Jurkat, Clone E6-1 (cell line): ENCODE results near the gene AGBL4.

Source experiments
- DNase-seq: peaks from one replicate; pipeline ENCODE4 v3.0.0-alpha.2; 2011; ENCODE audit warnings: low read depth, low spot score
- H3K4me3 ChIP-seq: 2 replicates; pipeline ENCODE4 v1.5.1; 2011; ENCODE audit warnings: mild to moderate bottlenecking, low read length, control low read depth, moderate library complexity

AGBL4 gene

DNA sequence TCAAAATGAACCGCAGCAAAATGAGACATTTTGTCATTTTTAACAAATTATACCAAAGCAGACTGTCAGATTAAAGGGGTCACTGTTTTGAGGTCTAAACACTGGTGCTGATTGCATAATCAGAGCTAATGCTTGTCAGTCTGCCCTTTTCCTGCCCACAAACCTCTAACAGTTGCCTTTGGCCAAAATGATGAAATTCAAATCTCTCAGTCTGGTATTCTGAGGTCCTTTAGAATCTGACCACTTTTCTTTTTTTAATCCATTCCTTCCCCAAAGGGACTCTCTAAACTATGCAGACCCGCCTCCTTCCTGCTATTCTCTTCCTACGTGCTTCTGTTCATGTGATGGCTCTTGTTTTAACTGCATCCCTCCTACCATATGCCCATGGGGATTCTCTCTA, 1406.5 kb downstream of the AGBL4 start:
- no peak for DNase-seq
- H3K4me3 ChIP-seq, result no peak overlapping the region

DNA sequence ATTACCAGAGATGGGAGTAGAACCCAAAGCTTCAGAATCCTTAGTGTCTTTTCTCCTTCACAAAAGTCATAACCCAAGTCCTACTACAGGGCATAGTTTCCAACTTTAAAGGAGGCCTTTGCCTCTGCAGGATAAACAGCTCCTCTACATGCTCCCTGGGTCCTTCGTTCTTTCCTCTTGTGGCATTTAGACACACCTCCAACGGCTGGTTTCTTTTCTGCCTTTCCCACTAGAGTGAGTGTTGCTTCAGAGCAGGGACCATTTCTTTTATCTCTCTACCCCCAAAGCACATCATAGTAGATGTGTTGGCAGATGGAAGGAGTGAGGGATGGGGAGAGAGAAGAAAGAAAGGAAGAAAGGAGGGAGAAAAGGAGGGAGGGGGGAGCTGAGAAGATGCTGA, 1407.0 kb downstream of the AGBL4 start:
- H3K4me3 ChIP-seq, result no peak overlapping the region
- DNase-seq, result peak; percentile 22

DNA sequence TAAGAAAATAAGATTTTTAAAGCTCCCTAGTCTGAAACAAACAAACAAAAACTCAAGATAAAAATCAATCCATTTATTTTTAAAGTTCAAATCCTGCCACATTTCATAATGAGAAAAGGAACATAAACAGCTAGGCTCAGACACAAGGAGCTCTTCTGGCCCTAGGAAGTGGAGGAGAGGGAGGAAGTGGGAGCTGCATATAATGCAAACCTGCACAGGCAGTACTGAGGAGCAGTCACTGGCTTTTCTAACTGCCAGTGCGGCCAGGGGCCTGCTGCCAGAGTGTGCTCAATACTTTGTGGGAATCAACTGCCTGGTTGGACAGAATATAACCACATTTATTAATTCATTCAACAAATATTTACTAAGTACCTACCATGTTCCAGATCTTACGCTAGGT, 1411.9 kb downstream of the AGBL4 start:
- H3K4me3 ChIP-seq, result no peak overlapping the region
- DNase-seq, result no peak

DNA sequence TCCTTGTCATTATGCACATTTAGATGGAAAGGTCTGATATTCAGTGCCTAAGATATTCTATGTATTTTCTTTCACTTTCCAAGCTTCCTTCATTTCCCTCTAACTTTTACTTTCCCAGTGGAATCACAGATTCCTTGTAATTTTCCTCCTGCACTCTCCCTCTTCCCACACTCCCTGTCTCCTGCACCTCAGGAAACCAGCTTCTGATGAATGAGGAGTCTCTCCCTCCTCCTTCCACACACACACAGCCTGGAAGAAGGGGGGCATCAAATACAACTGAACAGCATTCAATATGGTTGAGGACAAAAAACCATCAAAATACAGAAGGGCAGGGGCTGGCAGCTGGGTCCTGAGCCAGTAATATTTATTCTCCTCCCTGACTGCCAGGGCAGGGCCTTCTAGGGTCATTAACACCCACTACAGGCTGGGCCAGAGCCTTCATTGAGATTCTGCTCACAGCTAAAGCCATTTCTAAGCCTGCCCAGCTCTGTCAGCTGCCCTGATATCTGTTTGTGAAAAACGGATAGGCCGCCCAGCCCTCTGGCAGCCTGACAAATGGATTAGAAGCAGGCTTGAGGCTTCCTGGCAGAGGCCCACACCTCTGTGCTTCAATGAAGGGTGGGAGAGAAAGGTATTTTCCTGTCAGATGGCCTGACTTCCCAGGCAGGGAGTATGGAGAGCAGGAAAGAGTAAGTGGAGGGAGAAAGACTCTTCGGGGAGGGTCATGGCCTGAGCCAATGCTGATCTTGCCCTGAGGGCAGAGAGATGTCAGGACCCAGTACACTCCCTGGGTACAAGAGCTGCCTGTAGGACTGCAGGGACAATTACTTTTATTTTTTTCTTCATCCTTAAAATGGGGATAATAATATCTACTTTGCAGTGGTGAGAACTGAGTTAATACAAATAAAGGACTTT, 1412.9 kb downstream of the AGBL4 start:
- no peak for DNase-seq

DNA sequence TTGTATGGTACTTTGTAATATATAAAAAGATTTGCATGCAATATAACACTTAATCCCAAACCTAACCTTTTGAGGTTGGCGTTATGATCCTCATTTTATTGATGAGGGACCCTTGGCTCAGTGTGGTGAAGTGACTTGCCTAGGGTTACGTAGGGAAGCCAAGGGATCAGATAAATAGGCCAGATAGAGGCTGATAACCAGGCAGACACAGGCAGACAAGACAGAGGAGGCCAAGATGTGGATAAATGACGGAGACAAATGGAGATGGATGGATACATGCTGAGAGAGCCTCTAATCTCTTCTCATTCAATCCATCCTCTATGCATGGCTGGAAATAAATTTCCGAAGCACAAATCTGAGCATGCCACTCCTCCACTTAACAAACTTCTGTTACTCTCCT, 1414.9 kb downstream of the AGBL4 start:
- no peak for DNase-seq
- no peak overlapping the region for H3K4me3 ChIP-seq

More for the DNA sequence above, 1412.9 kb downstream of the AGBL4 start:
- no peak overlapping the region for H3K4me3 ChIP-seq

DNA sequence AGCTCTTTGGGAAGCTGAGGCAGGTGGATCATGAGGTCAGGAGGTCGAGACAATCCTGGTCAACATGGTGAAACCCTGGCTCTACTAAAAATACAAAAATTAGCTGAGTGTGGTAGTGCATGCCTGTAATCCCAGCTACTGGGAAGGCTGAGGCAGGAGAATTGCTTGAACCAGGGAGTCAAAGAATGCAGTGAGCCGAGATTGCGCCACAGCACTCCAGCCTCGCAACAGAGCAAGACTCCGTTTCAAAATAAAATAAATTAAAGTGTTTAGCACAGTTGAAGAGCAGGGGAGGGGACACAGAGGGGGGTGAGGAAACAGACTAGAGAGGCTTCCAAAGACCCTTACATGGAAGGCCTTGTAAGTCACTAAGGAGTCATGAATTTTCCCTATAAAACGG, 1420.5 kb downstream of the AGBL4 start:
- DNase-seq, result no peak
- no peak overlapping the region for H3K4me3 ChIP-seq

DNA sequence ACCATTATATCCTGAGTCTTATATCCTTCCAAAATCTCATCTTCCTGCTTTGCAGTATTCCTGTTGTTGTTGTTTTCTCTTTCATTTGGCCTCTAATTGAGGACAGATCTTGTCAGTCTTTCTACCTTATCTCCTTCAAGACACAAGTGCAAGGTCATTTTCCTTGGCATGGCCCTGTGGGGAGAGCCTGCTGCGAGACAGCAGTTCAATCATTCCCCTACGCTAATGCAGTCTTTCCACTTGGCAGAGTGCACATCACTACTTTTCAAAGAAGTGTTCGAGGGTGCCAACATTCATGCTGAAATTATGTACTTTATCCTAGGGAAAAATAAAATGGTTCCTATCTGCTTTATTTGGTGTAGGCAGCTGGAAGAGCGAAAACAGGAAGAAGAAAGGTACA, 1421.4 kb downstream of the AGBL4 start:
- H3K4me3 ChIP-seq, result no peak overlapping the region
- no peak for DNase-seq

DNA sequence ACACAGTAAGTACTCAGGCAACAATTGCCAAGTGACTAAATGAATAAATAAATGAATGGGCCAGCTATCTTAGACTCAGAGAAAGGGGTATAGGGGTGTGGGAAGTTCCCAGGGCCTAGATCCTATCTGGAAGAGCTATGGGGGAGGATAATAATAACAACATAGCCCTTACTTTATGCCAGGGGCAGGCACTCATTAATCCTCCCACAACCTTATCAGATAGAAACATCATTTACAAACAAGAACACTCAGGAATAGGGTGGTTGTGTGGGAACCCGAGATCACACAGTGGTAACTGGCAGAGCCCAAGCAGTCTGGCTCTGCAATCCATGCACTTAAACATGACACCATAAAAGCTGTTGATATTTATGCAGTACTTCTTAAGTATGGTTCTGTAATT, 1423.6 kb downstream of the AGBL4 start:
- DNase-seq, result no peak
- no peak overlapping the region for H3K4me3 ChIP-seq

DNA sequence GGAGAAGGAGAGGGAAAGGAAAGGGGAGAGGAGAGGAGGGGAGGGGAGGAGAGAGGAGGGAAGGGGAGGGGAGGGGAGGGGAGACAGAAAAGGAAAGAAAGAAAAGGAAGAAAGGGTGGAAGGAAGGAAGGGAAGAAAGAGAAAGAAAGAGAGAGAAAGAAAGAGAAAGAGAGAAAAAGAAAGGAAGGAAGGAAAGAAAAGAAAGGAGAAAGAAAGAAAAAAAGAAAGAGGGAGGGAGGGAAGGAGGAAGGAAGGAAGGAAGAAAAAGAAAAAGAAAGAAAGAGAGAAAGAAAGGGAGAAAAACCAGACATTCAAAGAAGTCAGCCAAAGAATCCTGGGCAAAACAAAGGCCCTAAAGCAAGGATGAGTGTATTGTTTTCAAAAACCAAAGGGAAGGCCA, 1426.1 kb downstream of the AGBL4 start:
- DNase-seq, result no peak
- H3K4me3 ChIP-seq, result no peak overlapping the region

DNA sequence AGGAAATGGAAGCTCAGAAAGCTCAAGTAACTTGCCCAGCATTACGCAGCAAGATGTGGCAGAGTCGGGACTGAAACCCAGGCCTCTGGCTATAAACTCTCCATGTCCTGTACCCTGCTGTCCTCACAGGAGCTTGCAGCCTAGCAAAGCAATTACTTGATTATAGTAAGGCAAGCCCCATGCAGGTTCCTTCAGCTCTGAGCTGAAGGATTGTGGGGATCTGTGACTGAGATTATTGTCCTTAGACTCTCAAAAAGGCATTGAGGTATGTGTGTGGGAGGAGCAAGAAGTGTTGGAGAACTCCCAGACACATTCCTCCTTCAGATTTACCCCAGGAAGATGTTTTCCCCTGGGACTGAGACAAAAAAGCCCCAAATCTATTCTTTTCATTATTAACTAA, 1427.7 kb downstream of the AGBL4 start:
- no peak overlapping the region for H3K4me3 ChIP-seq
- DNase-seq, result no peak

DNA sequence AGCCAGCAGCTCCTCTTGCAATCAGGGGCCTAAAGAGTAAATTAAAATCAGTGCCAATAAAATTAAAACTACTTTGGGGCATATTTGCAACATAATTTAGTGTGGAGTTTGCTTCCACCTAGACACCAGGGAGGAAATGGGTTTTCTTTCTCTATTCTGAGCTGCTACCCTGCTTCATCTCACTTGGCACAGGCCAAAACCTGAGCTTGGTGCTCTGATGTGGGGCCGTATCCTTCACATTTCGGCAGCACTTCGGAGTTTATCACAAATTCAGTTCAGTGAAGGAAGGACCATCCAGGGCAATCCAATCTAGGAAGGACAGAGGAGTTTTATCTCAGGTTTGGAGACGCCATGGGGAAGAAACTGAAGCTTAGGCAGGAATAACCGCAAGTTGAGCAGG, 1428.1 kb downstream of the AGBL4 start:
- DNase-seq, result no peak
- no peak overlapping the region for H3K4me3 ChIP-seq

DNA sequence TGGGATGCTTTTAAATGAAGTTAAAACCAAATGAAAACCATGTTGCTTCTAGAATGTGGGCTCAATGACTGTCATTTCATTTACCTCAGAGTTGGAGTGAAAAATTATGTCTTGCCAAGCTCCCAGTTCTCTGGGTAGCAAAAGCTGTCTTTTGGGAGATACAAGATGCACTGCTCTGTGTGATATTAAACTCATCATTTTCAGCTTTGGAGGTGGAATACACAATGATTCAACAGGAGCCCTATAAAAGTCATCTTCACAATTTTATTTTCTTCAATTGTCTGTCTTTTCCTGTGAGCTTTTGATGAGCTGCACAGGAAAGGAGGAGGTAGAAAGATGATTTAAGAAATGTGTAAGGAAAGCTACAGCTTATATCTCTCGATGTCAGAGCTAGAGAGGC, 1431.4 kb downstream of the AGBL4 start:
- no peak for DNase-seq
- H3K4me3 ChIP-seq, result no peak overlapping the region

DNA sequence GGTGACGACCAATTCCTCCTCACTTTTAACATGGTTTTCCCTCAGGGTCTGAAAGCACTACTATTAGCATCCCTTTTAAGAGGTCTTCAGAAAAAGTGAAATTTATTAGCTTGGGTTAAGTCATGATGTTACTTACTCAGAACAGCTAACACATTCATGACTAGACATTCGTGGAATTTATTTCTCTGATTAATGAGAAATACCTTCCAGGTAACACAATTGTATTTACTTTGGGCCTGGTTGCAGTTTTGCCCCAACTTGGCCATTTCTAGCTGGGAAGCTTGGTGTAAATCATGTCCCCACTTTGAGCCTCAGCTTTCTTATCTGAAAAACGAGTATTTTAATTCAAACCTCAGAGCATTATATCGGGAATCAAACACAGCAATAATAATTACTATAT, 1432.6 kb downstream of the AGBL4 start:
- no peak overlapping the region for H3K4me3 ChIP-seq
- no peak for DNase-seq

DNA sequence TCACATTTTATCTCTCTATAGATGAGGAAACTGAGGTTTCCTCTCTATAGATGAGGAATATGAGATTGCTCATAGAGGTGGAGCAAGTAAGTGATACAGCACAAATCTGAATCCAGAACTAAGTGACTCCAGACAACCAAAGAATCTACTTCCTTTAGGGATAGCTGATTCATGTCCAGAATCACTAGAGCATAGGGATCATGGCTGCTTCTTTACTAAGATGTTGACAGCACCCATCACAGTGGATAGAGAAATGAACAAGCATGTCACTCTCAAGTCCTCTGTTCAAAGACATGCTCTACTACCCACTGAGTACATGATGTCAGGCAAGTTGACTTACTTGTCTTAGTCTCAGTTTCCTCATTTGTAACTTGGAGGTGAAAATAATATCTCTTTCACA, 1435.7 kb downstream of the AGBL4 start:
- H3K4me3 ChIP-seq, result no peak overlapping the region
- no peak for DNase-seq

DNA sequence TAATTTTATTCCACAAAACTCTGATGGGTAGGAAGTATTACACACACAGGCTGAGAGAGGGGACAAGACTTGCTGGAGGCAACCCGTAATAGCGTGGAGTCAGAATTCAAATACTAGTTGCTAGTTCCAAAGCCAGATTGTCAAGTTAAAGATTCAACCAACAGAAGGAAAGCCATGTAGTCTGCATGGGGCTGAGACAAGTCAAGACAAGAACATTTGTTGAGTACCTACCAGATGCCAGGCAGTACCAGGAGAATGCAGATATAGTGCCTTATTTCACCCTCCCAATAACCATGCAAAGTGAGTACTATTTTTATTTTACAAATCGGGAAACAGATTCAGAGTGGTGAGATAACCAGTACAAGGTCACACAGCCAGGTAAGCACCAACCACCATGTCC, 1441.3 kb downstream of the AGBL4 start:
- H3K4me3 ChIP-seq, result no peak overlapping the region
- DNase-seq, result no peak

DNA sequence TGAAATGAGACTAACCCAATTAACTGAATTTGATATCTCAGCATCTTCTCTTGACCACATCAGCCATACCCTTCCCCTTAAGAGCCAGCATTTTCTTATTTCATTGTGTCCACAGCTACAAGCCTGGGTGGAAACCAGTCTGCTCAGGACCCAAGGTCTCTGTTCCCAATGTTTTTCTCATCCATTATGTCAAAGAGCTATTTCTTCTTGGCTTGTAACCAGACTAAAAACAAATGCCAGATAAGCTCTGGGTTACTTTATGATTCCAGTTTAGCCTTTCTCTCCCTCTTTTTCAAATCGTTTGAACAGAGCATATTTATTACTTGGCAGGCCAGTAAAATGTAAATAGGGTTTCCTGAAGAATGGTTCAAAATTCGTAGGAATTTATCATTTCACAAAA, 1442.5 kb downstream of the AGBL4 start:
- H3K4me3 ChIP-seq, result no peak overlapping the region
- DNase-seq, result no peak

DNA sequence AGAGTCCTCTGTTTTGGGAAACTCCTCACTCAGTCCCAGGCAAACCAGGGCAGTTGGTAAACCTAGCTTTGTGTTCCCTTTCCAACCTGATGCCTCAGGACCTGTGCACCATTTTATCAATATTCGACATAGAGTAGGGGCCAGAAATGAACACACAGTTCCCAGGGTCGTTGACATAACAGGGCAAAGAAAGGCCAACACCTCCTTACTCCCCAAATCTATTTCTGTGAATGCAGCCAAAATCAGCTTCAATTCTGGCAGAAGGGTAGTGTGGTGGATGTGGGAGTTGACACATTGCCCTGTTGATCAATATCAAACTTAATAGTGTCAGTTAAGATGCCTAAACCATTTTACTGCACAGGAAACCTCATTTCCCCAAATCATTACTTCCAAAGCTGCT, 1447.2 kb downstream of the AGBL4 start:
- no peak for DNase-seq
- no peak overlapping the region for H3K4me3 ChIP-seq

DNA sequence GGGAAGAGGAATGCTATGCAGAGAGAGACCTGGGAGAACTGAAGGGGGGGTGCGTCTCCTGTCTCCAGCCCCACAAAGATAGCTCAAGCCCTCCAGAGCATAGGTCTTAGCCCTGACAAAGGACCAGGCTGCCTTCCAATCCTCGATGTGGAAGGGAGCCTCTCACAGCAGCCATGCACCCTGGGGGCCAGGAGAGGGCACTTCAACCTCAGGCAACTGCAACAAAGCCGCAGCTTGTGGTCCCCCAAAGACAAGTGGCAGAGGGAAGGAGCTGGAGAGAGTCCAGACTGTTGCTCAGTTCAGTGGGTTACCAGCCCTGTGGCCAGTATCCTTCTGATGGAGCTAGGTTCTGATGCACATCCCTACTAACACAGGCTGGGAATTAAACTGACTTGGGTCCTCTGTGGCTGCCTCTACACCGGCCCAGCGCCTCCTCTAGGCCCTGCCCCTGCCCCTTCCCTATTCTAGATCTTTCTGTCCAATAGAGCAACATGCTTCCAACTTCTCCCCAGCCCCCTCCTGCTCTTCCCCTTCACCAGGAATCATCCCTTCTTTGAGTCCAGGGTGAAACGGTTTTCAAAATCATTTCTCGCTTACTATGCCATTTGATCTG, 1451.0 kb downstream of the AGBL4 start:
- DNase-seq, result peak; percentile 39
- H3K4me3 ChIP-seq, result no peak overlapping the region

DNA sequence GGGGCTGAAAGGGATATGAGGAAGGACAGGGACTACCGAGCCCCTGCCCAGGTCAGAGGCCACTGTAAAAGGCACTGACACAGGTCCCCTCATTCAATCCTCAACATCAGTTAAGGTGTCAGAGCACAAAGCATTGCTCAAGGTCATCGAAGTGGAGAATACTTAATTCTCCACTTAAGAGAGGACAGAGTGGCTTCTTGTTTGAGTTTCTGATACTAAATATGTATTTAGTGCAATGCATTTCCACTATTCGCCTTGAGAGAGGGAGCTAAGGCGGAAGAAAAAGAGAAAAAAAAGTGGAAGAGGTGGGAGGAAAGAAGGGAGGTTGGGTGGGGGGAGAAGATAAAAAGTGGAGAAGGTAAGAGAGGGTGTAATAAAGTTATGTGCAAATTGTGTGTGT, 1451.6 kb downstream of the AGBL4 start:
- H3K4me3 ChIP-seq, result no peak overlapping the region
- DNase-seq, result no peak

DNA sequence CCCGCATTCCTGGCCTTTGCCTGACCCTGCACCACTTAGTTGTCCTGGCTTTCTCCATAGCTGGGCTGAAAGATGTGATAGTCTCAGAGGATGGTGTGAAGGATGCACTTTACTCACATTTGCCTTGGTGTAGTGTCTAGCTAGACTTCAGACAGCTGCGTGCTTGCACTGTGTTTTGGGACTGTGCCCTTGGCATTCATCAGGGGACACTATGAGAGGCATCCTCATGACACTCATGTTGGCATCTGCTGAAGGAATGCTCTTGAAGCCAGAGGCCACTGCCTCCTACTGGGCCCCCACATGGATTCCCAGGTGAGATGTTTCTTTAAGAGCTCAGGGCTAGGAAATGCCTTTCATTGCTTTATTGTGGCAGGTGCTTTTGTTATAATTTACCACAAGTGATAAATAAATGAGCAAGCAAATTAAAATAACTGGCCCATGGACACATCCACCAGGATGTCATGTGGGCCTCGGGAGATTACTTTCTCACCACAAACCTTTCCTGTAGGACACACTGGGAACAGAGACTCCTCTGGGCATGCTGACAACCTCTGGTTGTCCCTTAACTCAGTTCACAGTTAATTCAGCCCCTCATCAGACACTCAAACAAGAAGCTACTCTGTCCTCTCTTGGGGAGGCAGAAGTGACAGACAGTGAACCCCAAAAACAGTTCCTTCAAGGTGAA, 1452.3 kb downstream of the AGBL4 start:
- H3K4me3 ChIP-seq, result no peak overlapping the region
- no peak for DNase-seq
